Measurements from ENCODE around the gene PPP2R5A. TPM values are rescaled to one million over a fixed set of nuclear protein-coding genes. Genes with fewer than 3 reads are reported as not detected.

PPP2R5A gene
- total and polyA plus RNA-seq, 9 donors = 23.2 to 34.2 (median 28.4) TPM

GRCh38 chr1:212261361-212261929 lies 23.8 kb upstream of the PPP2R5A start:
- Histone ChIP-seq H3K4me1 (ENCODE audit: control insufficient read depth, insufficient read depth, low read length) (no peaks in the 10 kb centered on the region), H3K27me3 (ENCODE audit: control insufficient read depth, insufficient read depth, low read length) (no peaks in the 10 kb centered on the region), H3K27ac (ENCODE audit: low read length) (no peak overlapping the region), H3K36me3 (ENCODE audit: control insufficient read depth, insufficient read depth, low read length) (no peaks in the 10 kb centered on the region), H3K9me3 (replicated peaks; ENCODE audit: control insufficient read depth, low read depth, low read length) (no peaks in the 10 kb centered on the region), H3K4me3 (ENCODE audit: low read length) (no peak overlapping the region)
- DNase-seq = no peak
- WGBS (ENCODE audit: insufficient coverage) = 92% methylated on average over 1 of the region's 2 CpGs

GRCh38 chr1:212267017-212267416 lies 18.2 kb upstream of the PPP2R5A start:
- WGBS (ENCODE audit: insufficient coverage) = no CpG with 5 or more reads among the region's 2 CpGs

GRCh38 chr1:212267460-212267859 lies 17.8 kb upstream of the PPP2R5A start:
- H3K27me3 ChIP-seq (ENCODE audit: control insufficient read depth, insufficient read depth, low read length) = no peaks in the 10 kb centered on the region
- no peaks in the 10 kb centered on the region for H3K36me3 ChIP-seq (ENCODE audit: control insufficient read depth, insufficient read depth, low read length)
- no peaks in the 10 kb centered on the region for H3K9me3 ChIP-seq (replicated peaks; ENCODE audit: control insufficient read depth, low read depth, low read length)
- no peaks in the 10 kb centered on the region for H3K4me1 ChIP-seq (ENCODE audit: control insufficient read depth, insufficient read depth, low read length)
- no peak for DNase-seq
- no peak overlapping the region for H3K4me3 ChIP-seq (ENCODE audit: low read length)
- H3K27ac ChIP-seq (ENCODE audit: low read length) = no peak overlapping the region
- 56% methylated on average over 1 of the region's 2 CpGs for WGBS (ENCODE audit: insufficient coverage)

More at GRCh38 chr1:212267017-212267416, 18.2 kb upstream of the PPP2R5A start:
- Histone ChIP-seq H3K36me3 (ENCODE audit: control insufficient read depth, insufficient read depth, low read length) (no peaks in the 10 kb centered on the region), H3K27me3 (ENCODE audit: control insufficient read depth, insufficient read depth, low read length) (no peaks in the 10 kb centered on the region), H3K27ac (ENCODE audit: low read length) (no peak overlapping the region), H3K9me3 (replicated peaks; ENCODE audit: control insufficient read depth, low read depth, low read length) (no peaks in the 10 kb centered on the region), H3K4me1 (ENCODE audit: control insufficient read depth, insufficient read depth, low read length) (no peaks in the 10 kb centered on the region), H3K4me3 (ENCODE audit: low read length) (no peak overlapping the region)
- no peak for DNase-seq

GRCh38 chr1:212269306-212269705 lies 15.9 kb upstream of the PPP2R5A start:
- Histone ChIP-seq H3K27me3 (ENCODE audit: control insufficient read depth, insufficient read depth, low read length) (no peaks in the 10 kb centered on the region), H3K9me3 (replicated peaks; ENCODE audit: control insufficient read depth, low read depth, low read length) (no peaks in the 10 kb centered on the region), H3K4me3 (ENCODE audit: low read length) (no peak overlapping the region), H3K36me3 (ENCODE audit: control insufficient read depth, insufficient read depth, low read length) (no peaks in the 10 kb centered on the region), H3K4me1 (ENCODE audit: control insufficient read depth, insufficient read depth, low read length) (no peaks in the 10 kb centered on the region), H3K27ac (ENCODE audit: low read length) (no peak overlapping the region)
- DNase-seq = no peak

GRCh38 chr1:212270564-212270963 lies 14.6 kb upstream of the PPP2R5A start:
- no peak overlapping the region for H3K4me3 ChIP-seq (ENCODE audit: low read length)
- DNase-seq = no peak
- no peaks in the 10 kb centered on the region for H3K9me3 ChIP-seq (replicated peaks; ENCODE audit: control insufficient read depth, low read depth, low read length)
- no CpG with 5 or more reads among the region's 2 CpGs for WGBS (ENCODE audit: insufficient coverage)
- H3K36me3 ChIP-seq (ENCODE audit: control insufficient read depth, insufficient read depth, low read length) = no peaks in the 10 kb centered on the region
- no peaks in the 10 kb centered on the region for H3K27me3 ChIP-seq (ENCODE audit: control insufficient read depth, insufficient read depth, low read length)
- H3K27ac ChIP-seq (ENCODE audit: low read length) = no peak overlapping the region
- no peaks in the 10 kb centered on the region for H3K4me1 ChIP-seq (ENCODE audit: control insufficient read depth, insufficient read depth, low read length)

- no peaks in the 10 kb centered on the region for H3K27me3 ChIP-seq (ENCODE audit: control insufficient read depth, insufficient read depth, low read length)
- H3K9me3 ChIP-seq (replicated peaks; ENCODE audit: control insufficient read depth, low read depth, low read length) = no peaks in the 10 kb centered on the region
- no peaks in the 10 kb centered on the region for H3K4me1 ChIP-seq (ENCODE audit: control insufficient read depth, insufficient read depth, low read length)
- H3K4me3 ChIP-seq (ENCODE audit: low read length) = no peak overlapping the region
- 83% methylated on average over 2 of the region's 2 CpGs for WGBS (ENCODE audit: insufficient coverage)
- H3K36me3 ChIP-seq (ENCODE audit: control insufficient read depth, insufficient read depth, low read length) = no peaks in the 10 kb centered on the region
- H3K27ac ChIP-seq (ENCODE audit: low read length) = no peak overlapping the region
- DNase-seq = no peak
Observed at GRCh38 chr1:212271234-212271633, 14.0 kb upstream of the PPP2R5A start.

GRCh38 chr1:212271823-212272485 lies 13.3 kb upstream of the PPP2R5A start:
- H3K27ac ChIP-seq (ENCODE audit: low read length) = no peak overlapping the region
- H3K27me3 ChIP-seq (ENCODE audit: control insufficient read depth, insufficient read depth, low read length) = no peaks in the 10 kb centered on the region
- H3K36me3 ChIP-seq (ENCODE audit: control insufficient read depth, insufficient read depth, low read length) = no peaks in the 10 kb centered on the region
- no peak for DNase-seq
- no peaks in the 10 kb centered on the region for H3K9me3 ChIP-seq (replicated peaks; ENCODE audit: control insufficient read depth, low read depth, low read length)
- H3K4me1 ChIP-seq (ENCODE audit: control insufficient read depth, insufficient read depth, low read length) = no peaks in the 10 kb centered on the region
- WGBS (ENCODE audit: insufficient coverage) = 57% methylated on average over 1 of the region's 3 CpGs
- H3K4me3 ChIP-seq (ENCODE audit: low read length) = no peak overlapping the region

- Histone ChIP-seq H3K36me3 (ENCODE audit: control insufficient read depth, insufficient read depth, low read length) (no peaks in the 10 kb centered on the region), H3K27ac (ENCODE audit: low read length) (no peak overlapping the region), H3K9me3 (replicated peaks; ENCODE audit: control insufficient read depth, low read depth, low read length) (no peaks in the 10 kb centered on the region), H3K4me3 (ENCODE audit: low read length) (no peak overlapping the region), H3K4me1 (ENCODE audit: control insufficient read depth, insufficient read depth, low read length) (peaks cover 8% of the 10 kb centered on the region), H3K27me3 (ENCODE audit: control insufficient read depth, insufficient read depth, low read length) (peaks cover 2% of the 10 kb centered on the region)
- WGBS (ENCODE audit: insufficient coverage) = no CpG with 5 or more reads among the region's 2 CpGs
- no peak for DNase-seq
Observed at GRCh38 chr1:212281590-212281989, 3.6 kb upstream of the PPP2R5A start.

GRCh38 chr1:212283741-212284140 lies 1.5 kb upstream of the PPP2R5A start:
- peaks cover 11% of the 10 kb centered on the region for H3K4me1 ChIP-seq (ENCODE audit: control insufficient read depth, insufficient read depth, low read length)
- peak; percentile 7 for DNase-seq
- H3K27ac ChIP-seq (ENCODE audit: low read length) = no peak overlapping the region
- no peaks in the 10 kb centered on the region for H3K9me3 ChIP-seq (replicated peaks; ENCODE audit: control insufficient read depth, low read depth, low read length)
- H3K36me3 ChIP-seq (ENCODE audit: control insufficient read depth, insufficient read depth, low read length) = no peaks in the 10 kb centered on the region
- no peak overlapping the region for H3K4me3 ChIP-seq (ENCODE audit: low read length)
- 90% methylated on average over 9 of the region's 9 CpGs for WGBS (ENCODE audit: insufficient coverage)
- peaks cover 2% of the 10 kb centered on the region for H3K27me3 ChIP-seq (ENCODE audit: control insufficient read depth, insufficient read depth, low read length)

GRCh38 chr1:212284332-212284743 lies 872 bp upstream of the PPP2R5A start:
- peak overlapping the region; percentile 98 for H3K27ac ChIP-seq (ENCODE audit: low read length)
- peaks cover 11% of the 10 kb centered on the region for H3K4me1 ChIP-seq (ENCODE audit: control insufficient read depth, insufficient read depth, low read length)
- no peaks in the 10 kb centered on the region for H3K9me3 ChIP-seq (replicated peaks; ENCODE audit: control insufficient read depth, low read depth, low read length)
- no peaks in the 10 kb centered on the region for H3K36me3 ChIP-seq (ENCODE audit: control insufficient read depth, insufficient read depth, low read length)
- 1% methylated on average over 9 of the region's 14 CpGs for WGBS (ENCODE audit: insufficient coverage)
- peak overlapping the region; percentile 92 for H3K4me3 ChIP-seq (ENCODE audit: low read length)
- peaks cover 2% of the 10 kb centered on the region for H3K27me3 ChIP-seq (ENCODE audit: control insufficient read depth, insufficient read depth, low read length)
- no peak for DNase-seq
